HL-60 (cell line): Measurements from ENCODE around the gene NRP1.

ENCODE experiments used
- DNase-seq, 2 experiments: peaks; one replicate each; pipeline ENCODE4 v3.0.0-alpha.2; 2010 to 2020; ENCODE audit warnings: low read depth in 1 of 2, low spot score in 1 of 2
- H3K27ac ChIP-seq: fragments of 250-450 bp; sonication (Bioruptor Pico); replicated peaks from 2 replicates; pipeline ENCODE4 v1.5.1; 2020; ENCODE audit warnings: mild to moderate bottlenecking, moderate library complexity
- H3K27me3 ChIP-seq: fragments of 250-450 bp; sonication (Bioruptor Pico); 2 replicates; pipeline ENCODE4 v1.5.1; 2021; ENCODE audit warnings: mild to moderate bottlenecking, moderate library complexity; ENCODE audit not compliant: insufficient read depth, poor library complexity, severe bottlenecking
- H3K4me3 ChIP-seq: replicated peaks from 2 replicates; pipeline ENCODE4 v1.5.1; 2011; ENCODE audit warnings: mild to moderate bottlenecking, control low read depth, low read length; ENCODE audit not compliant: insufficient read depth
- GABPA ChIP-seq: IDR thresholded peaks from 2 replicates; pipeline ENCODE4 v1.6.1; 2012; ENCODE audit warnings: low read depth
- POLR2AphosphoS5 ChIP-seq: IDR thresholded peaks from 2 replicates; pipeline ENCODE4 v1.6.1; 2012; ENCODE audit warnings: low read depth
- SPI1 ChIP-seq: IDR thresholded peaks from 2 replicates; pipeline ENCODE4 v1.6.1; 2012; ENCODE audit warnings: low read depth, mild to moderate bottlenecking, borderline replicate concordance
- TF ChIP-seq, protein P1 (sequence below): IDR thresholded peaks from 2 replicates; pipeline ENCODE4 v1.6.1; 2012; ENCODE audit warnings: low read depth; ENCODE audit not compliant: insufficient replicate concordance
- TF ChIP-seq, protein P2 (sequence below): IDR thresholded peaks from one replicate; pipeline ENCODE4 v1.5.1; 2011; ENCODE audit warnings: low read length, control low read depth, inconsistent platforms; ENCODE audit not compliant: insufficient read depth

Gene NRP1

GRCh38 chr10:33237736-33238624 lies 96.5 kb downstream of the NRP1 start:
- Histone ChIP-seq H3K4me3 (no peak overlapping the region), H3K27me3 (no peaks in the 10 kb centered on the region), H3K27ac (no peak overlapping the region)
- TF ChIP-seq, protein P1, sequence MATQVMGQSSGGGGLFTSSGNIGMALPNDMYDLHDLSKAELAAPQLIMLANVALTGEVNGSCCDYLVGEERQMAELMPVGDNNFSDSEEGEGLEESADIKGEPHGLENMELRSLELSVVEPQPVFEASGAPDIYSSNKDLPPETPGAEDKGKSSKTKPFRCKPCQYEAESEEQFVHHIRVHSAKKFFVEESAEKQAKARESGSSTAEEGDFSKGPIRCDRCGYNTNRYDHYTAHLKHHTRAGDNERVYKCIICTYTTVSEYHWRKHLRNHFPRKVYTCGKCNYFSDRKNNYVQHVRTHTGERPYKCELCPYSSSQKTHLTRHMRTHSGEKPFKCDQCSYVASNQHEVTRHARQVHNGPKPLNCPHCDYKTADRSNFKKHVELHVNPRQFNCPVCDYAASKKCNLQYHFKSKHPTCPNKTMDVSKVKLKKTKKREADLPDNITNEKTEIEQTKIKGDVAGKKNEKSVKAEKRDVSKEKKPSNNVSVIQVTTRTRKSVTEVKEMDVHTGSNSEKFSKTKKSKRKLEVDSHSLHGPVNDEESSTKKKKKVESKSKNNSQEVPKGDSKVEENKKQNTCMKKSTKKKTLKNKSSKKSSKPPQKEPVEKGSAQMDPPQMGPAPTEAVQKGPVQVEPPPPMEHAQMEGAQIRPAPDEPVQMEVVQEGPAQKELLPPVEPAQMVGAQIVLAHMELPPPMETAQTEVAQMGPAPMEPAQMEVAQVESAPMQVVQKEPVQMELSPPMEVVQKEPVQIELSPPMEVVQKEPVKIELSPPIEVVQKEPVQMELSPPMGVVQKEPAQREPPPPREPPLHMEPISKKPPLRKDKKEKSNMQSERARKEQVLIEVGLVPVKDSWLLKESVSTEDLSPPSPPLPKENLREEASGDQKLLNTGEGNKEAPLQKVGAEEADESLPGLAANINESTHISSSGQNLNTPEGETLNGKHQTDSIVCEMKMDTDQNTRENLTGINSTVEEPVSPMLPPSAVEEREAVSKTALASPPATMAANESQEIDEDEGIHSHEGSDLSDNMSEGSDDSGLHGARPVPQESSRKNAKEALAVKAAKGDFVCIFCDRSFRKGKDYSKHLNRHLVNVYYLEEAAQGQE: no peak
- TF ChIP-seq, protein P2, sequence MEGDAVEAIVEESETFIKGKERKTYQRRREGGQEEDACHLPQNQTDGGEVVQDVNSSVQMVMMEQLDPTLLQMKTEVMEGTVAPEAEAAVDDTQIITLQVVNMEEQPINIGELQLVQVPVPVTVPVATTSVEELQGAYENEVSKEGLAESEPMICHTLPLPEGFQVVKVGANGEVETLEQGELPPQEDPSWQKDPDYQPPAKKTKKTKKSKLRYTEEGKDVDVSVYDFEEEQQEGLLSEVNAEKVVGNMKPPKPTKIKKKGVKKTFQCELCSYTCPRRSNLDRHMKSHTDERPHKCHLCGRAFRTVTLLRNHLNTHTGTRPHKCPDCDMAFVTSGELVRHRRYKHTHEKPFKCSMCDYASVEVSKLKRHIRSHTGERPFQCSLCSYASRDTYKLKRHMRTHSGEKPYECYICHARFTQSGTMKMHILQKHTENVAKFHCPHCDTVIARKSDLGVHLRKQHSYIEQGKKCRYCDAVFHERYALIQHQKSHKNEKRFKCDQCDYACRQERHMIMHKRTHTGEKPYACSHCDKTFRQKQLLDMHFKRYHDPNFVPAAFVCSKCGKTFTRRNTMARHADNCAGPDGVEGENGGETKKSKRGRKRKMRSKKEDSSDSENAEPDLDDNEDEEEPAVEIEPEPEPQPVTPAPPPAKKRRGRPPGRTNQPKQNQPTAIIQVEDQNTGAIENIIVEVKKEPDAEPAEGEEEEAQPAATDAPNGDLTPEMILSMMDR: no peak
- TF ChIP-seq GABPA (no peak), POLR2AphosphoS5 (no peak), SPI1 (no peak)
- no peak for DNase-seq

DNA sequence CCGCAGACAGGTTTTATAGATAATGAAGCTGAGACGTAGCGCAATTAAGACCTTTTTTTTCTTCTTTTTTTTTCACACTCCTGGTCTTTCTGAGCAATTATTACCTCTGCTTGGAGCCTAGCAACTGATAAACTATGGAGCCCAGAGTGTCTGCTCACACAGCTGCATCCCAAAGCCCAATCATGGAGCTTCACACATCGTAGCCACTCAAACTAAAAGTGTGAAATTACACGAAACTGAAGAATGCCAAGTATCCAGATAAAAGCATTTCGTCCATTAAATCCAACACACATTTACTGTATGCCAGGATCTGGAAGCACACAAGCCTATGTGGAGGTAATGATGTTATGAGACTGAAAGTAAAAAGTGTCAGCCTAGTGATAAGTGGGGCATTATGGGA lies 97.6 kb downstream of the NRP1 start:
- H3K27ac ChIP-seq: no peak overlapping the region
- H3K27me3 ChIP-seq: no peaks in the 10 kb centered on the region
- DNase-seq: no peak
- H3K4me3 ChIP-seq: no peak overlapping the region
- no peak for TF ChIP-seq POLR2AphosphoS5
- TF ChIP-seq, protein P2: no peak

DNA sequence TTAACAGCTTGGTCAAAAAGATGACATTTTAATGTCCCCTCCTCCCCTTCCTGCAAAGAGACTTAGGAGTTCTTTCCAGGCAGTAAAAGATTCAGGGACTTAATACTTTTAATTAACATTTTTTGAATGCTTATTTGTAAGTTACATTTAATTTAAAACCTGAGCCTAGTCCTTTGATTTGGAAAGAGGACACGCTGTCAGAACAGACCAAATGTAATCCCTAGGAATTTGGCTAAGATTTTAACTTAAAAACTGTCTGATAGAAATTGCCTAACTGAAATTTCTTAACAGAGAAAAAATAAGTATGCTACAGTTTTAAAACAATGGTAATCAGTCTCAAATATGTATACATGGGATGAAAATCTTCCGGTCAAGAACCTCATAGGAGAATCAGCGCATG lies 98.5 kb downstream of the NRP1 start:
- Histone ChIP-seq H3K27me3 (no peaks in the 10 kb centered on the region), H3K4me3 (no peak overlapping the region), H3K27ac (no peak overlapping the region)
- TF ChIP-seq, protein P2: no peak
- DNase-seq: no peak

- H3K27me3 ChIP-seq: no peaks in the 10 kb centered on the region
- TF ChIP-seq POLR2AphosphoS5 (no peak), GABPA (no peak), SPI1 (no peak)
- TF ChIP-seq, protein P2: no peak
- TF ChIP-seq, protein P1: no peak
- no peak for DNase-seq
- no peak overlapping the region for H3K27ac ChIP-seq
- H3K4me3 ChIP-seq: no peak overlapping the region
Observed at GRCh38 chr10:33235251-33235884, 99.1 kb downstream of the NRP1 start.
